GM19395 (cell line): ENCODE results near the gene MYLK4.
A peak's percentile ranks its signal among the peaks of the same experiment; 100 is the strongest.
"Not testable (repeated sequence)": the region's sequence is repeated elsewhere in the genome, so short reads cannot be mapped to it uniquely, and the experiment has no call there.

ENCODE experiments used
- ATAC-seq: cut with Tn5 transposase; IDR thresholded peaks from one replicate; pipeline ENCODE4 v1.9.1; 2021; ENCODE audit warnings: mild to moderate bottlenecking, moderate library complexity; ENCODE audit not compliant: unreplicated experiment

The MYLK4 gene

DNA sequence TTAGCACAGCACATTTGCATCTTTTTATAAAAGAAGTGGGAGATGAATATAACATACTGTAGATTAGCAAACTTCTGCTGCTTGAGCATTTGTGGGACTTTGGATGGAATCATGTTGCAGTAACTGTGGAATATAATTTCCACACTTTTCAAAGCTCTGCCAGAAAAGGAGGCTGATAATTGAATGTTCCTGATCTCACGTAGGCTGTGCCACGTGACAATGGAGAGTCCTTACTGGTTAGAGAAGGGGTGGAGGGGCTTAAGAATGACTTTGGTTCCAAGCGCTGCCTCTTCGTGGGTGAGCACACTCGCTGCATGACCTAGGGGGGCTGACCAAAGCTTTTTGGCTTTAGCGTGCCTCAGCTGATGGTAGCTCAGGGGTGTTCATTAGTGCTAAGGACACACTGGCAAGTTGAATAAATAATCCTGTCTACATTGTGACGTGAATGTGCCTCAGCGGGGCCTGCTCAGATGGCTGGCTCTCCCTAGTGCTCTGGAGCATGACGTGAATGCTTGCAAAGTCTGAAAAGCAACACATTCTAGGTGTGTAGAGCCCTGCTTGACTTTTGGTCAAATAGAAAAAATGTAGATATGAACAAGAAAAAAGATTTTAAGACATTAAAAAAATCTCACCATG is 29.5 kb upstream of the MYLK4 start:
- ATAC-seq = no peak

DNA sequence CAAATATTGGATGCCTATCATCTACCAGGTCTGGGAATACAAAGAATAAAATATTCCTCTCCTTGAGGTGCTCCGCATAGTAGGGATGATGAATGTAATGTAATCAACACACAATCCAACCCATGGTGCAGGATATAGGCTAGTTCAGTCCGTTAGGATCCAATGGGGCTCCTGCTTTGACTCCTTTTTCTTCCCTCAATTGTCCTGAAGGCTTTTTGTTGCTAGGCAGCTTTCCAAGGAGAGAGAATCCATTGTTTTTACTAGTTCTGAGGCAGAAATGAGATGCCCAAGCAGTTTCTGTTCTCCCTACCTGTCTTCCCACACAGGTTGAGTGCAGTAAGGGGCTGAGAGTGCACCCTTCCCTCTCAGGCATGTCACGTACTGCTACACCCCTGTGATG is 26.5 kb upstream of the MYLK4 start:
- ATAC-seq = no peak

DNA sequence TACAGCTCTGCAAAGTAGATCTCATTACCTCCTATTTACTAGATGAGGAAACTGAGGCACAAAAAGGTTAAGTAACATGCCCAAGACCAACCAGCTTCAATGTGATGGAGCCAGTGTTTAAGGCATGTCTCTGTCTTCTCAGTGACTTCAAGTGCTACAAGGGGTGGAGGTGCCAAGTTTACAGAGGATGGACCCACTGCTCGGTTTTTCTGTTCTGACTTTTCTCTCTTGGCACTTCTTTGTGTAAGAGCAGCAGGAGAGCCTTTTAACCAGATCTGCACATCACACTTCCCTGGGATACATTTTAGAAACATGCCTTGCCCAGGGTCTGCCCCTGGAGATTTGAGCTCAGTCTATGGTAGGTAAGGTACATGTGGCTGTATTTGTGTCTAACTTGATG is 24.3 kb upstream of the MYLK4 start:
- ATAC-seq = no peak

DNA sequence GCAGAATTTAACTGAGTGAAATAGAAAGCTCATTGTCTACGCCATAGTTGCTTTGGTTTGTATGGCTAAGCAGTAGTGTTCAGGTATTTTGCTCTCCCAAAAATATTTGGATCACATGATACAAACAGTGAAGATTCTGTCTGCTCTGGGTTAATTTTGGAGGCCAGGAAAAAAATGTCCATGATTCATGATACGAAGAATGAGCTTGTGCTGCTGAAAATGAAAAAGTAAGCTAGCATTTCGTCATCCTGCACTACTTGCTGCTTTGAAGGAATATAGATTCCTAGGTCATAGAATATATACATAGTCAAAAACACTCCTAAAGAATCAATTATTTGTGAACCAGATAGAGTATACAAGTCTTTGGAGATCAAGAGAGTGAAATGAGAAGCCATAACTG is 22.7 kb upstream of the MYLK4 start:
- no peak for ATAC-seq

DNA sequence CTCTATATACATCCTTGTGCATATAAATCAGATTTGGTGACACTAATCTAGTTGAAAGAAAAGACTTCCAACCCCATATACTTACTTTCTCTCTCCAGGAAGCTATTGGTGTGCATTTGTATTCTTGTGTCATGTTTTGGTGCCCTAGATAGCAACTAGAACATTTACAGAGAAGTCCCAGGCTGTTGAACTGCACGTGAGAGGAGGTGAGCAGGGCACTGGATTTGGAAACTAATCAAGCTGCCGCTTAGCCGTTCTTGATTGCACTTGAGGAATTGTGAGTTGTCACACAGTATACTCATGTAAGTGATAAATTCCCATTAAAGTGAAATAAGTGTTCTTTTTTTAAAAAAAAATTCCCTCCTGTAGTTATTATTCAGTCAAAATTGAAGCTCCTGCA is 22.1 kb upstream of the MYLK4 start:
- no peak for ATAC-seq

DNA sequence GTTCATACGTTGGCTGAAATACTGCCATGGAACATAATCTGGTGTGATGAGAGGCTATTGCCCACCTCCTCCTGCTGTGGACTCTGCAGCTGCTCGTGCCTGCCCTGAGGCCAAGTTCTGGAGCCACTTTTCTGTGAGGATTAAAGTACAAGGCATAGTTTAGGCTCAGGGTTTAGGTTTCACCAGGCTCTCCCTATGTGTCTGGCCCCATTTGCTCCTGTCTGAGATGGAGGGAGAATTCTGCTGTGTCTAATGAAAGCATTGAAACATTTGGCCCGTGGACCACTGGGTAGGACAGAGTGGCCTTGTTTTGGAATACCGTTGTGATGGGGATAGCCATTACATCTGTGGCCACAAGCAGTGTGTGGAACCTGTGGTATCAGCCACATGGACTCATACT is 20.4 kb upstream of the MYLK4 start:
- no peak for ATAC-seq

DNA sequence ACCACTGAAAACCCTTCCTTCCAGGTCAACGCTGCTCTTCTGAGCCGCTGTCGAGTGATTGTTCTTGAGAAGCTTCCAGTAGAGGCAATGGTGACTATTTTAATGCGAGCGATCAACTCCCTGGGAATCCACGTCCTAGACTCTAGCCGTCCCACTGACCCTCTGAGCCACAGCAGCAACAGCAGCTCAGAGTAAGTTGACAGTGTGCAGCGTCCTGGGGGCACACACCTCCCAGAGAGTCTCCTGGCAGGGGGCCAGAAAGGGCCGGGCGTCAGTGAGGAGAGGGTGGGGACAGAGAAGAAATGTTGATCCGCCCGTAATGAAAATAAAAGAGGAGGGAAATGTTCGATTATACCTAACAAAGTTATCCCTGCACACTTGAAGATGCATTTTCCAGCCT is 19.4 kb upstream of the MYLK4 start:
- no peak for ATAC-seq

DNA sequence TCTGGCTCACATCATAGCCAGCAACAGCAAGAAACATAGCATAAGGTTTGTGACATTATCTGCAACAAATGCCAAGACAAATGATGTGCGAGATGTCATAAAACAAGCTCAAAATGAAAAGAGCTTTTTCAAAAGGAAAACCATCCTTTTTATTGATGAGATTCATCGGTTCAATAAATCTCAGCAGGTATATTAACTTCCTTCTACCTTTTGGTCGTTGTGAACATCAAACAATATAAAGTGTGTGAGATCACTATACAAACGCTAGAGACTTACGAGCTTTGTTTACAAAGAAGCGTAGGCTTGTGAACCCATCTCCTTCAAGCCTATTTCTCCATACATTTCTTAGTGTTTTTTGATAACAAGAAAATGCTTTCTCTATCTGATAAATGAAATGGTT is 18.0 kb upstream of the MYLK4 start:
- ATAC-seq = no peak

DNA sequence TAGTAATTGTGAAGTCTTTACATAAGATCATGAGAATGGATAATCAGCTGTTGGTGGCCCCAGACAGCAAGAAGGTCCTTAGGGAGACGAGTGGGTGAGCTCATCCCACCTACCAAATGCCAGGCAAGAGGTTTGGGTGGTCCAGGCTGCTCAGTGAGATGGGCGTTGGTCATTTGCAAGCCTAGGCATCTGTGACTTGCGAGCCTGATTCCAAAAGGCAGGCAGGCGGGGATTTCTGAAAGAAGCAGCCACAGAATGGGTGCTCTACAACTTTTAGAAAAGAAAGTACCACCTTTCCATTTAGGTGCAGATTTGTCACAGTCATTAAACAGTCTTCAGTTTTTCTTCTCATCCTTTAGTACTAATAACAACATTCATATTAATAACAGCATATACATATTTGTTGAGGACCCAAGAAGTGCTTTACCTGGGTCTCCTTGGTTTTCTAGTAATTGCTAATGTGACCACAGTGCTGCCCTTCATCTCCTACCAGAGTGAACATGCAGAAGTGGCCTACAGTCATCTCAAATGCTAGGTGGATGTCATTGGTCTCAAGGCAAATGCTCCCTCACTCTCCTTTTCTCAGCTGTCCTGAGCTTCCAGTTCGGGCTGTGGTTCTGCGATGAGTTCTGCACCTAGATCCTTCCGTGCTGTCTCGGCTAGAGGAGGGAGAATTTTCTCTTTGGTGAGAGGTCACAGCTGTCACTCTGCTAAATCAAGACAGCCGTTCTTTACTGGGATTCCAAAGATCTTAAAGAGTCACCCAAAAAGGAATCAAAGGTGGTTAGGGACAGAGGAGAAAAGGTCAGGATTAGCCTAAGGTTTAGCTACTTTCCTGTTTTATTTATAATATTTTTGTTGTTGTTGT is 17.2 kb upstream of the MYLK4 start:
- no peak for ATAC-seq

DNA sequence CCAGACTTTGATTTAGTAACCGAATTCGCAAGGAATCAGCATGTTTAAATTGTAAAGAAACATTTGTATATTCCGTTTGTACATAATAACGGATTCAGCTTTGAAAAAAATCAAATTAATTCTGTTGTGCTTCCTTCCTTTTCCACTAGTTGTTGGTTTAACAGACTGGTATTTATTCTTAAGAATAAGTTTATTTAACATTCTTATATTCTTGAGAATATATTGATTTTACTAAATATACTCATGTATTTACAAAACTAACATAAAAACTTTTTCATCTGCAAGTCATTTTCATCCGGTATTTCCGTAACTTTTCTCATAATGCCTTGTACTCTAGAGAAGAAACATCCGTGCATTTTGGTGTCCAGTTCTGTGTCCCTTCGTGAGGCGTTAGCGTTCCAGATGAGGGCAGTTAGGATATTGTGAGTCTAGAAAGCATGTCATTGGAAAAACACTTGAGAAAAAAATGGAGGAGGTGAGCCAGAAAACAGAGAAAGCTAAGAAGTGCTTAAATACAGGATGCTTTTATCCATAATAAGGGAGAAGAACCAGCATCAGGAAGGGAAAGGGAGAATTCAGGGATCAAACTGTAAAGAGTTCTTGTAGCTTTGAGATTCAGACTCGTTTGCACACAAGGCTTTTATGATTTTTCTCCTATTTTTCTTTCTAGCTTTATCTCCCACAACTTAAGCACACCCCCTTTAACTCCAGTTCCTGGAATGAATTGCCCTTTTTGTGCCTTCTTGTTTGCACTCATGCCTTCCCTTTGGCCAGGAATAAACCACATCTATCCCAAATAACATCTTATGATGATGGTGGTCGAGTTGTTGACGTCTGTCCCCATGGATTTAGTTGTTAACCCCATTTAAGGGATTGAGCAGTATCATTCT is 16.3 kb upstream of the MYLK4 start:
- no peak for ATAC-seq

DNA sequence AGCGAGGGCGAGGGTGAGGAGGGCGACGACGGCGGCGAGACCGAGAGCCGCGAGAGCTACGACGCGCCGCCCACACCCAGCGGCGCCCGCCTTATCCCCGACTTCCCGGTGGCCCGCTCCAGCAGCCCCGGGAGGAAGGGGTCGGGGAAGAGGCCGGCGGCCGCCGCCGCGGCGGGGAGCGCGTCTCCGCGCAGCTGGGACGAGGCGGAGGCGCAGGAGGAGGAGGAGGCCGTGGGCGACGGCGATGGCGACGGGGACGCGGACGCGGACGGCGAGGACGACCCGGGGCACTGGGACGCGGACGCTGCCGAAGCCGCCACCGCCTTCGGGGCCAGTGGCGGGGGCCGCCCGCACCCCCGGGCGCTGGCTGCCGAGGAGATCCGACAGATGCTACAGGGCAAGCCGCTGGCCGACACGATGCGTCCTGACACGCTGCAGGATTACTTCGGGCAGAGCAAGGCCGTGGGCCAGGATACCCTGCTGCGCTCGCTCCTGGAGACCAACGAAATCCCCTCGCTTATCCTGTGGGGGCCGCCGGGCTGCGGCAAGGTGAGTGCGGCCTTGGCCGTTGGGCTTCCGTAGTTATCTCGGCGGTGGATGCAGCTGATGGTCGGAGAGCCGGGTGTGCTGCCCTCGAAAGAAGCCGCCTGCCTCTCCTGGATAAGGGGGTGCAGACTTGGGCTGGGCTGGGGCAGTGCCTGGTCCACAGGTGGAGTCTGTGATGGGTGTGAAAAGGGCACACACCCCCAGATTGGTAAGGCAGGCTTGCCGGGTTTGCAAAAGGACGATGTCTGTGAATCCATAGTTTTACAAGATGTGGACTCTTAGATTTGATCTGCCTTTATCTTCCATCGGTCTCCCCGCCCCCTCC is 15.4 kb upstream of the MYLK4 start:
- peak; percentile 25 for ATAC-seq

DNA sequence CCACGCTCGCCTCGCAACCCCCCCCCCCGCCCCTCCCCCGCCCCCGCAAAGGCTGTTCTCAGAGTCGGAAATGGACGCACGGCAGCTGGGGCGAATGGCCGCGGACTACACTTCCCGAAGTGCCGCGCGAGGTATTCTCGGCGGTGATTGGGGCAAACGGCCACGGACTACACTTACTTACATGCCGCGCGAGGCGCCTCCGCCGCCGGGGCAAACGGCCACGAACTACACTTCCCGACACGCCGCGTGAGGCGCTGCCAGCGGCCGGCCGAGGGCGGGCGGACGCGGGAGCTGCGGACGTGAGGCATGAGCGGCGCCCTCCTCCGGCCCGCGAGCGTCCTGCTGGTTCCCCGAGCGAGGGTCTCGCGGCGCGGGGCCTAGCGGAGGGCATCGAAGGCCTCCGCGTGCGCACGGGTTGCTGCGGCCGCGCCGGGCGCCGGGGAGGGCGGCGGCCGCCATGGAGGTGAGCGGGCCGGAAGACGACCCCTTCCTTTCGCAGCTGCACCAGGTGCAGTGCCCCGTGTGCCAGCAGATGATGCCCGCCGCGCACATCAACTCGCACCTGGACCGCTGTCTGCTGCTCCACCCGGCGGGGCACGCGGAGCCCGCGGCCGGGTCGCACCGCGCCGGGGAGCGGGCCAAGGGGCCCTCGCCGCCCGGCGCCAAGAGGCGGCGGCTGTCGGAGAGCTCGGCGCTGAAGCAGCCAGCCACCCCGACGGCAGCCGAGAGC is 14.6 kb upstream of the MYLK4 start, which contains the start of gene WRNIP1:
Gene WRNIP1, plus strand, starts transcription at position 228 of the 730 bp plus-strand sequence. Its CDS starts 230 bp downstream, at position 458.
- peak; percentile 85 for ATAC-seq

DNA sequence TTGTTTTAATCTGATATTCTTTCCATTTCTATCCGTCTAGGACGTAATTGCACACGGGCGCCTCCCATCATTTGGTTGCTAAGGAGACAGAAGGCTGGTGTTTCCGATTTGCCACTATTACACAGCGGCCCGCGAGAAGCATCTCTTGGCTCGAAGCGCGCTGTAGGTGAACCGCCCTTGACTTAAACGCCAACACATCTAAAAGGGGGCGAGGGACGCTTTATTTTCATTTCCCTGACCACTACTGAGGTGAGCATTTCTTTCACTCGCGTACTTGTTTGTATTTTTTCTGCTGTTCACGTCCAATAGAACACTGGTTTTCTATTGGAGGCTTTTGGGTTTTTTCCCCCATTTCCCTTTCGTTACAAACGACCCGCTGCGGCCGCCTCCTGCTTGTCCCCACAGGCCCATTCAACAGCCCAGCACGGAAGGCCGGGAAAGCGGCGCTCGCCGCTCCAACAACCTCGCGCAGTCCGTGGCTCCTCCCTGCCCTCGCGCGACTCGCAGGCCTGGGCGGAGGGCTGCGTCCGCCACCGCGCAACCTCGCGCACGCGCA is 14.0 kb upstream of the MYLK4 start:
- peak; percentile 66 for ATAC-seq

DNA sequence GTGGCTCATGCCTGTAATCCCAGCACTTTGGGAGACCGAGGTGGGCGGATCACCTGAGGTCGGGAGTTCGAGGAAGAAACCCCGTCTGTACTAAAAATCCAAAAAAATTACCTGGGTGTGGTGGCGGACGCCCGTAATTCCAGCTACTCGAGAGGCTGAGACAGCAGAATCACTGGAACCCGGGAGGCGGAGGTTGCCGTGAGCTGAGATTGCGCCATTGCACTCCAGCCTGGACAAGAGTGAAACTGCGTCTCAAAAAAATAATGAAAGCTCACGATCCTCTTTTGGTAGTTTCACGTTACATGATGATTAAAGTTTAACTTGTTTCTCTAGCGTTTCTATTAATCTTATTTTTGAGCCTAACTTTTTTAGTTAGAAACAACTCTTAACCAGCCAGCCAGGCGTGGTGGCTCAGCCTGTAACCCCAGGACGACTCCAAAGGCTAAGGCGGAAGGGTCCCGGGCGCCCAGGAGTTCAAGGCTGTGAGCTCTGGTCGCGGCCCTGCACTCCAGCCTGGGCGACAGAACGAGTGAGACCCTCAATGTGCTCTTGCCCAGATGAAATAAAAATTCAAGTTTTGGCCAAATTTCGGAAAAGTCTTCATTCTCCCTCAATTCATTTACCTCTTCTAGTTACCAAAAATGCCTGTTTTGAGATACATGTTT is 13.3 kb upstream of the MYLK4 start:
- ATAC-seq = no peak

DNA sequence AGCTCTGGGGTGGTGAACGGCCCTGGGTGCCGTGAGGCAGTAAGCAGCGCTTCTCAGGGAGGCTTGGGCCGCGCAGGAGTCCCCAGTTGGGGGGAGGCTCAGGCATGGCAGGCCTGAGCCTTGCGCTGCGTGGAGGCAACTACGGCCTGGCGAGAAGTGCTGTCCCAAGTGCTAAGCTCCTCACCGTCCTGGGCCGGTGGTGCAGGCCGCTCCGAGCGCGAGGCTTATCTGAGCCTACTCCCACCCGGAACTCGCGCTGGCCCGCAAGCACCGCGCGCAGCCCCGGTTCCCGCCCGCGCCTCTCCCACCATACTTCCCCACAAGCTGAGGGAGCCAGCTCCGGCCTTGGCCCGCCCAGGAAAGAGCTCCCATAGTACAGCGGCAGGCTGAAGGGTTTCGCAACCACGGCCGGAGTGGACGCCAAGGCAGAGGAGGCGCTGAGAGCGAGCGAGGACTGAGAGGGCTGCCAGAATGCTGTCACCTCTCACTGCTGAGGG is 12.7 kb upstream of the MYLK4 start:
- ATAC-seq = no peak

DNA sequence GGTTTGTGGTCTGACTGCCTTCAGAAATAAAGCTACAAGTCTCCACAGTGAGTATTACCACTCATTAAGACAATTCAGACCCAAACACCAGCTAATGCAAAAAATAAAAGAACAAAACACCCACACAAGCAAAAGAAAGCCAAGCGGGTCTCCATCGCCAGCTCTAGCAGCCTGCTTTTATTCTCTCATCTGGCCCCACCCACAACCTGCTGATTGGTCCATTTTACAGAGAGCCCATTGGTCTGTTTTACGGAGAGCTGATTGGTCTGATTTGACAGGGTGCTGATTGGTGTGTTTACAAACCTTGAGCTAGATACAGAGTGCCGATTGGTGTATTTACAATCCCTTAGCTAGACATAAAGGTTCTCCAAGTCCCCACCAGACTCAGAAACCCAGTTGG is 12.1 kb upstream of the MYLK4 start:
- ATAC-seq = not testable (repeated sequence)

DNA sequence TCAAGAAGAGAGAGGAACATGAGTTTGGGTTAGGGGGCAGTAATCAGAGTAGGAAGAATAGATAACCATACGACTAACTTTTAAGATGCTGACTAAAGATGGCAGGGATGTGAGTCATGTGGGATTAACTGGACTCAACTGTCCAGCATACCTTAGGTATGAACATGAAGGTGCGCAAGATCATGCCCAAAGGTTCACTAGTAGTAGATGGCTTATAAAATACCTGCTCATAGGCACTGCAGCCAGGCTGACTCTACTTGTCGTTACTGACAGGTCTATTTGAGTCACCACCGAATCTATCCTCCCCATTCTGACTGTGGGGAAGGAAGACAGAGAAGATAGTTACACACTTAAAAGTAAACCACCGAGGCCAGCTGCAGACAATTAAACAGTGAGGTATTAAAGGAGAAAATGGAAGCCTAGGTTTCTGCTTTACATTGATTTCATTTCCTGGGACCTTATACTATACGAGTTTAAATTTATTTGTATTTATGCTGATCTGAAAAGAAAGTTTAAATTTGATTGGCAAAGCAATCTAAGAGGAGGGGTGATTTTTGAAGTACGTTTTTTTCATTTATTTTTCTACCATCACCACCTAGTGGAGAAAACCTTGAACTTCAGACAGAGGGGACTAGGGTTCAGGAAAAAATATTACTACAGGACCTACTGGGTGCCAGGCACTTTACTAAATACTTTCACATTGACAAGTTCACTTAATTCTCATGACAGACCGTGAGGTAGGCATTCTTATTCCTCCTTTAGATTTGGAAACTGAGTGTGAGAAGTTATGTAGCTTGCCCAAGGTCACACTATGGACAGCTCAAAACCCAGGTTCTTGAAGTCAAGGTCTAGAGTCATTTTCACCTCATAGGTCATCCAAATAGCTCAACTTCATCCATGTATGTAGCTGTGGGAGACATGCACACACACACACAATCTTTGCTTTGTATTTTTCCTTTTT is 10.4 kb upstream of the MYLK4 start:
- ATAC-seq = no peak

DNA sequence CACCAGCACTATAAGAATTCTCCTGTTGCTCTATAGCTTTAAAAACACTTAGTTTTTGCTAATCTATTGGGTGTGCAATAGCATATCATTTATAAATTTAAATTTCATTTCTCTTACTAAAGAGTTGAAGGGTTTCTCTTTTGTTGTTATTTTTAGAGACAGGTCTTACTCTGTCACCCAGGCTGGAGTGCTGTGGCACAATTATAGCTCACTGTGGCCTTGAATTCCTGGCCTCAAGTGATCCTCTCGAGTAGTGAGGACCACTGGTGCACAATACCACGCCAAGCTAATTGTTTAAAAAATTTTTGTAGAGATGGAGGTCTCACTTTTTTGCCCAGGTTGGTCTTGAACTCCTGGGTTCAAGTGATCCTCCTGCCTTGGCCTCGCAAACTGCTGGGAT is 8.3 kb upstream of the MYLK4 start:
- ATAC-seq = no peak
